DMS153 treated with DMSO at 0.1 percent for 48 hours (cell line): ENCODE data around the gene ZNF692.
A peak's percentile ranks its signal among the peaks of the same experiment; 100 is the strongest.
"Not testable (repeated sequence)": the region's sequence is repeated elsewhere in the genome, so short reads cannot be mapped to it uniquely, and the experiment has no call there.

ENCODE experiments used
- DNase-seq: peaks from one replicate; lab custom pipeline; 2025; ENCODE audit not compliant: unreplicated experiment; lab: John Stamatoyannopoulos, UW

The ZNF692 gene, protein sequence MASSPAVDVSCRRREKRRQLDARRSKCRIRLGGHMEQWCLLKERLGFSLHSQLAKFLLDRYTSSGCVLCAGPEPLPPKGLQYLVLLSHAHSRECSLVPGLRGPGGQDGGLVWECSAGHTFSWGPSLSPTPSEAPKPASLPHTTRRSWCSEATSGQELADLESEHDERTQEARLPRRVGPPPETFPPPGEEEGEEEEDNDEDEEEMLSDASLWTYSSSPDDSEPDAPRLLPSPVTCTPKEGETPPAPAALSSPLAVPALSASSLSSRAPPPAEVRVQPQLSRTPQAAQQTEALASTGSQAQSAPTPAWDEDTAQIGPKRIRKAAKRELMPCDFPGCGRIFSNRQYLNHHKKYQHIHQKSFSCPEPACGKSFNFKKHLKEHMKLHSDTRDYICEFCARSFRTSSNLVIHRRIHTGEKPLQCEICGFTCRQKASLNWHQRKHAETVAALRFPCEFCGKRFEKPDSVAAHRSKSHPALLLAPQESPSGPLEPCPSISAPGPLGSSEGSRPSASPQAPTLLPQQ

DNA sequence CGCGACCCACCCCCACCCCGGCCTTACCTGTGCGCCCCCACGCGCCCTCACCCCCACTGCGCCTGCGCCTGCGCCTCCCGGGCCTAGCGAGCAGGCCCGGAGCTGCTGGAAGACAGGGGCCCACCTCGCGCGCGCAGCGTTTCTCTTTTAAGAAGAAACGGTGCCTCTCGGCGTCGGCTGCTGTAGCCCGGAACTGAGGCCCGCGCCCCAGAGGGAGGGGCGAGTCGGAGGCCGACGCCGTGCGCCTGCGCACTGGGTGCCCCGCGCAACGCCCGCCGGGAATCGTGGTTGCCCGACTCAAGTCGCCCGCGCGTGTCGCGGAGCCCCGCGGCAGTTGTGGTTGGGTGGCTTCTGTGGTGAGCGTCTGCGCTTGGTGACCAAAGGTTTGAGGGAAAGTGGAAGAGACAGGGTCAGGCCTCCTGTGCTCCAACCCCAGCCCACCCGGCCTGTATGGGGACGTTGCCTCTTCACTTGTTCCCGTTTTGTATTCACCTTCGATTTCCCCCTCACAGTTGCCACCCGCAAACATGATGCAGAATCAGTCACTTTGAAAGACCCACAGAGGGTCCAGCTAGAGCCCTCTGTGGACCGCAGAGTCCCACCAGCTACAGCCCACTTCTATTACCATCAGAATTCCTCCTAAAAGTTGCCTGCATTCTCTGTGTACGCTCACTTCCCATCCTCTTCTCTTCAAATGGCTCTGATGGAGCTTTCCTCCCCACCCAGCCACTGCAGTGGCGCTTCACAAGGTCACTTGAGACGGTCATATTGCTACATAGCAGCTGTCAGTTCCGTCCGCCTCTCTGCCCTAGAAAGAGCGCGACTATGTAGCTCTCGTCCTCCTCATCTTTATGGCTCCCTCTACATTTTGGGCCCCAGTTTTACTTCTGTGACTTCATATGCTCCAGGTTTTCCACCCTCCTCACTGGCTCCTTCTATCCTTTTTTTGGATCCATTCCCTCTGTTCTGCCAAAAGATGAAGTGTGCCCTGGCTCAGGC lies at the start of gene ZNF692:
TSS of gene ZNF692 (minus strand) at position 195 of the 999 bp plus-strand sequence. CDS start 776 bp downstream, outside the sequence.
- peak; percentile 98 for DNase-seq

DNA sequence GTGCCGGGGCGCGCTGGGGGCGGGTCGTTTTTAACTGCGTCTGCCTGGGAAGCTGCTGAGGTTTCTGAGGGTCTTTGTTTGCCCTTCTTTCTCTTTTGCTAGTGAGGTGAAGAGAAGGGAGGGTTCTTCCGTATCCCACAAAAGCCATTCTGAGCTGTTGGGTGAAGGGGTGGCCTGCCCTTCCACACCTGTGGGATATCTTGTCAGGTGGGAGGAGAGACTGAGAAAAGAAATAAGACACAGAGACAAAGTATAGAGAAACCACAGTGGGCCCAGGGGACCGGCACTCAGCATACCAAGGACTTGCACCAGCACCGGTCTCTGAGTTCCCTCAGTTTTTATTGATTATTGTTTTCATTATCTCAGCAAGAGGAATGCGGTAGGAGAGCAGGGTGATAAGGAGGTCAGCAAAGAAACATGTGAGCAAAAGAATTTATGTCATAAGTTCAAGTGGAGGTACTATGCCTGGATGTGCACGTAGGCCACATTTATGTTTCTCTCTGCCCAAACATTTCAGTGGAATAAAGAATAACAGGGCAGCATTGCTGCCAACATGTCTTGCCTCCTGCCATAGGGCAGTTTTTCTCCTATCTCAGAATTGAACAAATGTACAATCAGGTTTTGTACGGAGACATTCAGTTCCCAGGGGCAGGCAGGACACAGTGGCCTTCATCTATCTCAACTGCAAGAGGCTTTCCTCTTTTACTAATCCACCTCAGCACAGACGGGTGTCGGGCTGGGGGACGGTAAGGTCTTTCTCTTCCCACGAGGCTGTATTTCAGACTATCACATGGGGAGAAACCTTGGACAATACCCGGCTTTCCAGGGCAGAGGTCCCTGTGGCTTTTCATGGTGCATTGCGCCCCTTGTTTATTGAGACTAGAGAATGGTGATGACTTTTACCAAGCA lies 48.1 kb upstream of the ZNF692 start:
- DNase-seq = no peak

DNA sequence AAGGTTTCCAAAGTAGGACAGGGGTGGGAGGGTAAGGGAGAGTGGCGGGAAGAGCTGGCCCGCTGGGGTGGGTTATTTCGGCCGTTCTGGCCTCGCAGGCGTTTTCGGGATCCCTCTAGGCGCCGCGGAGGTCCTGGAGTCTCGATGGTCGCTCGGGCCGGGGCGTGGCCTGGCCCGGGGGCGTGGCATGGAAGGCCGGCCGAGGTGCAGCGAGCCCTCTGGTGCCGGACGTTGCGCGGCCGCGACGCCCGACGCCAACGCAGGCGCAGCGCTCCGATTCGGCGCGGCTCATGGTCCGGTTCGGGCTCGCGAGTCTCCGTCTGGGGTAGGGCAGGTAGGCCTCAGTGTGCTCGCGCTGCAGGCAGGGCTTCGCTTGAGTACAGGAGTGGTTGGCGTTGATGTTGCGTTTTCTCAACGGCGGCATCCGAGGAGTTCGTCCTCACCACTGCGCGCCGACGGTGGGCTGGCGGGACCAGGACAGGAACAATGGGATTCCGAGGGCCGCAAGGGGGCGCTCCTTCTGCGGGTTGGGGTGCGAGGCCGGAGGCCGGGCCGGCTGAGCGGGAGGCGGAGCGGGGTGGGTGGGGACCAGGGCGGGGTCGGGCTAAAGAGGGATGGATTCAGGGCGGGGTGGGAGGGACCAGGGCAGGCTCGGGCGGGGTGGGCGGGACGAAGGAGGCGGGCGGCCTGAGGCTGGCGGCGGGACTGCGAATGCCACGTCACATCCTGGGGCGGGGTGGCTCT lies 47.3 kb upstream of the ZNF692 start, which contains the start of gene PGBD2:
TSS of gene PGBD2 (plus strand) at position 227 of the 744 bp plus-strand sequence. CDS start 7,628 bp downstream, outside the sequence.
- DNase-seq = peak; percentile 99

DNA sequence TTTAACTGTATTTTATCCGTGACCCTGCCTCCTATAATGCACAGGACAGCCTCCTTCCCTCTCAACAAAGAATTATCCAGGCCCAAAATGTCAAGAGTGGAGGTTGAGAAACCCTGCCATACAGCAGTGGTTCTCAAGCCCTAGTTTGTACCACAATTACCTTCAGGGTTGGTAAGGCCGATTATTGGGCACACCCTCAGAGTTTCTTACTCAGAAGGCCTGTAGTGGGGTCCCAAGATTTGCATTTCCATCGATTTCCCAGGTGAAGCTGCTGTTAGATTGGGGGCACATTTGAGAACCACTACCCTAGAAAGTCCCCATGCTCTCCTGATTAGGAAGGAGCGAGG lies 46.8 kb upstream of the ZNF692 start:
- DNase-seq = no peak

DNA sequence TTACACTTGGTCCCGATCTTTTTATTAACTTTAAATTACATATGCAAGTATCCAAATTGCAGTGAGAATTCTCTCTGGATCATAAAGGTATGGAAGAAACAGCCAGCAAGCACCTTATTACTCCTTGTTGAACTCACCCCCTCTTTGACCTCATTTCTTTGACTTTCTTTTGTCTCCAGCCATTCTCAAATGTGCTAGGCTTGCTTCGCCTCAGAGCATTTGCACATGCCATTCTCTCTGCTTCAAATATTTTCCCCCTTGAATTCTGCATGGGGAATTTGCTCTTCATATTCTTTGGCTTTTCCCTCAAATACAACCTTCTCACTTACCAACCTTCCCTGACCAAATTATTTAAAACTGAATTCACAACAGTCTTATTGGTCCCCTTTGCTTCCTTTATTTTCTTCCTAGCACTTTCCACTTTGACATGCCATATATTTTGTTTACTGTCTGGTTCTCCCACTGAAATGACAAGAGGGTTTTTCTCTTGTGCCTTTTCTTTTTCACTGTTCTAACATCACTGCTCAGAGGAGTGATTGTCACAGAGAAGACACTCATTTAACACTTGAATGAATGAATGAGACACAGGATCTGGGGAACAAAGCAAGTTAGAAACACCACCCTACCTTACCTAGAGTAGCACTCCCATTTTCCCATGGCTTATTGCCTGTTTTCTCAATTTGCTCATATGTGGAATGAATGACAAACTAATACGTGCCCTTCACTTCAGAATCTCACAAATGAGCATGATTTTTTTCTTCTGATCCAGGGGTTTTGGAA lies 45.7 kb upstream of the ZNF692 start:
- no peak for DNase-seq

DNA sequence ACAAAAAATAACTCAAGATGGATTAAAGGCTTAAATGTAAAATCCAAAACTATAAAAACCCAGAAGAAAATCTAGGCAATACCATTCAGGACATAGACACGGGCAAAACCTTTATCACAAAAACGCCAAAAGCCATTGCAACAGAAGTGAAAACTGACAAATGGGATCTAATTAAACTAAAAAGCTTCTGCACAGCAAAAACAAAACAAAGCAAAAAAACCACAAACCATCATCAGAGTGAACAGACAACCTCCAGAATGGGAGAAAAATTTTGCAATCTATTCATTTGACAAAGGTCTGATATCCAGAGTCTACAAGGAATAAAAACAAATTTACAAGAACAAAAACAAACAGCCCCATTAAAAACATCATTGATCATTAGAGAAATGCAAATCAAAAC lies 42.7 kb upstream of the ZNF692 start:
- no peak for DNase-seq

DNA sequence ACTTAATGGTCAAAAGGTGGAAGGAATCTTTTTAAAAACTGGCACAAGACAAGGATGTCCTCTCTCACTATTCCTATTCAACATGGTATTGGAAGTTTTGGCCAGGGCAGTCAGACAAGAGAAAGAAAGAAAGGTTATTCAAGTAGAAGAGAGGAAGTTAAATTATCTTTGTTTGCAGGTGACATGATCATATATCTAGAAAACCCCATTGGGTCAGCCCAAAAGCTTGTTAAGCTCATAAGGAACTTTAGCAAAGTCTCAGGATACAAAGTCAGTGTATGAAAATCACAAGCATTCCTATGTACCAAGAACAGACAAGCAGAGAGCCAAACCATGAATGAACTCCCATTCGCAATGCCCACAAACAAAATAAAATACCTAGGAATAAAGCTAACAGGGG lies 41.8 kb upstream of the ZNF692 start:
- DNase-seq = no peak

DNA sequence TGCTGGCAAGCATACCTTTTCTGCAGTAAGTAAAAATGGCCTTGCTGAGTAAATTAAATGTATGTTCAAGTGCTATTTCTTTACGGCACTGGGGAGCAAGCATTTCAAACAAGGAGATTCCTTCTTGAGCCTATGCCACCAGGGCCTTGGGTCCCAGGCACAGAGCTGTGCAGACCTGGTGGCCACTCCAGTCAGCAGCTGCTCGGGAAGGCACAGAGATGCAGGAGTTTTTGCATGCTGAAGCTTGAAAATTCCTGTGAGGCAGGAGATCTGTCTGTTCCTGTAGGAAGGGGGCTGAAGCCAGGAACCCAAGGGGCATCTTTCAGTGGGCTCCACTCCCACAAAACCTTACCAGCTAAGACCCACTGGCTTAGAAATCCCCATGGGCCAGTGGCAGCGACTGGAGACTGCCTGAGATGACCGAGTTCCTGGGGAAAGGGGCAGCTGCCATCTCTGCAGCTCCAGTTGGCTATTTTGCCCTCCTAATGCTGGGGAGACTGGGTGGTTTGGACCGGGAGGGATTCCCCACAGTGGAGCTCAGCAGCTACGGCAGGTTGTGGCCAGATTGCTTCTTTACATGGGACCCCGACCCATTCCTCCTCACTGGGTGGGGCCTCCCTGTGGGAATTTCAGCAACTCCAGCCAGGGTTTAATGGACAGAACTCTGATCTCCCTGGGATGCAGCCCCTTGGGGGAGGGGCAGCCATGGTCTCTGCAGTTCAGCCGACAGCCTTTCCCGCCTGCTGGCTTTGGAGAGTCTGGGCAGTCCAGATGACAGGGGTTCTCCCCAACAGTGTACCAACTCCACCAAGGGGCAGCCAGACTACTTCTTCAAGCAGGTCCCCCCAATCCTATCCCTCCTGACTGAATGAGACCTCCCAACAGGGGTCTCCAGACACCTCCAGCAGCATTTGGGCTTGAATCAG lies 38.8 kb upstream of the ZNF692 start:
- DNase-seq = no peak

DNA sequence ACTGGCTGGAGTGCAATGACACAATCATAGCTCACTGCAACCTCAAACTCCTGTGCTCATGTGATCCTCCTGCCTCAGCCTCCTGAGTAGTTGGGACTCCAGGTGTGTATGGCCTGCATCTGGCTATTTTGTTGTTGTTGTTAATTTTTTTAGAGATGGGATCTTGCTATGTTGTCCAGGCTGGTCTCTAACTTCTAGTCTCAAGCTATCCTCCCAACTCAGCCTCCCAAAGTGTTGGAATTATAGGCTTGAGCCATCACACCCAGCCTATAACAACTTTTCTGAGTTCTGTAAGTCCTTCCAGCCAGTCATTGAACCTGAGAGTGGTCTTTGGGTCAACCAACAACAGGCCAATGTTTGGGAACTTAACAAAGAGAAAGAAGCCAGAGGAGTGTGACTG lies 36.0 kb upstream of the ZNF692 start:
- no peak for DNase-seq

DNA sequence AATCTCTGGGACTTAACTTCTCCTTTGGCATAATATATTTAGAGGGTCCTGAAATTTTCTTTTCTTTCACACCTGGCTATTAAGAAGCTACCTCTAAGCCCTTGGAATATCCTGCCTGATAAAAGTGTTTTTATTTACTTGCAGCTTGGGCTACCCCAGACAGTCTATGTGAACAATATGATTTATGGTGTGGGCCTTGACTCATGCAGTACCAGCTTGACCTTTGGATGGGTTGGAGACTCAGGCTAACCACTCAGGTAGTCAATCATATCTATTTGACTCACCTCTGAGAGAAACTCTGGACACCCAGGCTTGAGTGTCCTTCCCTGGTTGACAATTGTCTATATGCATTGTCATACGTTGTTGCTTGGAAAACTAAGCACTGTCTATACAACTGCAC lies 33.7 kb upstream of the ZNF692 start:
- no peak for DNase-seq

DNA sequence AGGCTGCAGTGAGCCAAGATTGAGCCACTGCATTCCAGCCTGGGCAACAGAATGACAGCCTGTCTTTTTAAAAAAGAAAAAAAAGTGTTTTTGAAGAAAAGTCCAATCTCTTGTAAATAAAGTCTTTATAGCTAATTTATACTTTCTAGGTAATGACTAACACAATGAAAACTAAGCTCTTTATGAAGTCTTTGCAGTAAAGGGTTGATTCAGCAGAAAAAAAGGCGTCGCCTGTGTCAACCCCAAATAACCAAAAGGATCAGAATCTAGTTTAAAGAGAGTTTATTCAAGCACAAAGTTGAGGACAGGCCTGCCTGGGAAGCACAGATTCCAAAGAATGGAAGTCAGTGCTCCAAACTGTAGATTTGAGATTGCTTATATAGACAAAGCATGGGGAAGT lies 32.9 kb upstream of the ZNF692 start:
- DNase-seq = no peak

DNA sequence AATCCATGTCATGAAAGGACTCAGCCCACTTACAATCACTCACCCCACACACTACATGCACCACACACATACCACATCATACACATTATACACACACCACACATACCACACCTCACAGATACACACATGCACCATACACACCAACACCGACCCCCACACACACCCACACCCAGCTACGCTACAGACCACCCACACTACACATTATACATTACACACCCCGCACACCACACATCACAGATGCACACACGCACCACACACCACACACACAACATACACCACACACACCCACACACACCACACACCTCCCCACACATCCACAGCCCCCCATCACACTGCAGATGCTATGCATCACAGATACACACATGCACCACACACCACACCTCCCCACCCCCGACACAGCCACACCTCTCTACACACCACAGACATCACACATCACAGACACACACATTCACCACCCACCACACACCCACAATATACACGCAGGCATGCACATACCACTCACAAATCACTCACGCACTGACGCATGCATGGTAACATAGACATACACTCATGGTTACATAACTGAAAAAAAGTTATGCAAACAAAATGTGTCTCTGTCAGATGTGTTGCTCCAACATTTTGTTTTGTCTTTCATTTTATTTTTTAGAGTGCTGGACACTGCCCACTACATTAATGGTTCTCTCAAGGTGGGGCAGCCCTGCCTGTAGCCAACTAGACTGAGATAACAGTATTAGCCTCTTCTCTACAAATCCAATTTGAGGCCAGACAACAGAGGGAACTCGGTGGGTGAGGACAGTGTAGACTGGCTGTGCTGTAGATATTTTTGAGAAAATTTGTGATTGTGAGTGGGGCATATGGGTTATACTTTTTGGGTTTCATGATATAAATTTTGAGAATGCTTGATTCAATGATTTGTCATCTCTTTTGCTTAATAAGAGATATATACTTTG lies 31.9 kb upstream of the ZNF692 start:
- no peak for DNase-seq

DNA sequence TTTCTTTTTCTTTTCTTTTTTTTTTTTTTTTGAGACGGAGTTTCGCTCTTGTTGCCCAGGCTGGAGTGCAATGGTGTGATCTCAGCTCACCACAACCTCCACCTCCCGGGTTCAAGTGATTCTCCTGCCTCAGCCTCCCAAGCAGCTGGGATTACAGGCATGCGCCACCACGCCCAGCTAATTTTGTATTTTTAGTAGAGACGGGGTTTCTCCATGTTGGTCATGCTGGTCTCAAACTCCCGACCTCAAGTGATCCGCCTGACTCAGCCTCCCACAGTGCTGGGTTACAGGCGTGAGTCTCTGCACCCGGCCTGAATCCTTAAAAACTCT lies 31.0 kb upstream of the ZNF692 start:
- DNase-seq = not testable (repeated sequence)

DNA sequence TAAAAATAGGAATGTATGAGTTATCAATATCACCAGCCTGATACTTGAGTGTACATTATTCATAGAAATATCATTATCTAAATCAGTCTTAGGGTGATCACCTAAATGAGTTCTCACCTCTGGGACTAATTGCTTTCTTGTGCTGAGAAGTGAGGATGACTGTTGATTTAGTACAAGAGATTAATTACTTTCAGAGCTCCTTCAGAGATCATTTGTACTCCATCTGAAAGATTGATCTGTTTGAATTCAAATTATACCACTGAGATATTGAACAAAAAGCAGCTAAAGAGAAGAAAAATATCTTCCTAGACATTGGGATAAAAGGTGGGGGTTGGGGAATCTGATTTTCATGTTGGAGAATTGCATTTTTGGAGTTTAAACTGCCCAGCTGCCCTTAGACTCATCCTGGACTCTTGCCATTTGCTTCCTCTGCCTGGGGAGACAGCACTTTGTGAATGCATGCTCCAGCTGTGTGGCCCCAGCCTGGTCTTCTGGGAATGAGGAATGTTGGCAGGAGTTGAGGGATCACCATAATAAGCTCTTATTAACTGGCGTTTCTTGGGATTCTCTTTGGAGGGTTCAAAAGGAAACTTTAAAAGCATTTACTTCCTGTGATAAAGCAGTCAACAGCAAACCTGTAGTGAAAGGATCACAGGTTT lies 27.5 kb upstream of the ZNF692 start:
- DNase-seq = no peak

DNA sequence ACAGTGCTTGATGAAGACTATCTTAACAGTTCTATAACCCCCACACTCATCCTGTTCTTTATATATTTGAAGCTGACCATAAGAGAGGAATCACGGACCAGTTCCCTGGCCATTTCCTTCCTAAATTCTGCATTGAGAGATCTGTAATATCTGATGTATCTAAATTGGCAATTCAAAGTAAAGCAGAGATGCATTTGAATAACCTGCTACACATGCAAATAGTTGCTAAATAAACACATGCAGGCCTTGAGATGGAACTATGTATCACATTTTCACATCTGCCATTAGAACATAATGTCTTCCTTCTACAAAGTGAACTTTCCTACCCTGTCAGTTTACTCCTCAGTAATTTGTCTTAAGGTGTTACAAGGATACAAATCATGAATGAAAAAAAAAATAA lies 26.8 kb upstream of the ZNF692 start:
- DNase-seq = no peak

DNA sequence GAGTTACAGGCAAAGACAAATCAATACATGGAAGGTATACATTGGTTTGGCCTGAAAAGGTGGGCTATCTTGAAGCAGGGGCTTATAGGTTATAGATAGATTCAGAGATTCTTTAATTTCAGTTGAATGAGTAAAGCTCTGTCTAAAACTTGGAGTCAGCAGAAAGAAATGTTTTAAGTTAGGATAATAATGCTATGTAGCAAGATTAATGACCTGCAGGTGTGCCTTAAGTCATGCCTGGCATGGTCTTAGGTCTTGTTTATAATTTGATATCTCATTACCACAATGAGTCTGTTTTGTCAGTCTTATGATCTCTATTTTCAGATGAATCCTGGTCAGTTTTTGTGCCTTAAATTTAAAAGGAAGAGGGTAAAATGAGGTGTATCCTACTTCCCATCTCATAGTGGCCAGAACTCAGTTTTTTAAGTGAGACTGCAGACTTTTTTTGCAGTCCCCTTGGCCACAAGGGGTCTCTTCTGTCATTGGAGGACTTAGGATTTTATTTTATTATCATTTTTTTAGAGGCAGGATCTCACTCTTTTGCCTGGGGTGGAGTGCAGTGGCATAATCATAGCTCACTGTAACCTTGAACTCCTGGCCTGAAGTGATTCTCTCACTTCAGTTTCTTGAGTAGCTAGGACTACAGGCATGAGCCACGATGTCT lies 25.9 kb upstream of the ZNF692 start:
- DNase-seq = no peak
